DMS79 (cell line): Measurements from ENCODE around the gene CTNNAL1.
"Not testable (repeated sequence)": the region's sequence is repeated elsewhere in the genome, so short reads cannot be mapped to it uniquely, and the experiment has no call there.

Experiments
- DNase-seq: peaks from one replicate; lab custom pipeline; 2025; lab: John Stamatoyannopoulos, UW

Gene CTNNAL1

GRCh38 chr9:108928386-108928785, 84.9 kb downstream of the CTNNAL1 start:
- no peak for DNase-seq

GRCh38 chr9:108924466-108924865, 88.8 kb downstream of the CTNNAL1 start:
- DNase-seq = no peak

GRCh38 chr9:108921200-108921599, 92.1 kb downstream of the CTNNAL1 start:
- no peak for DNase-seq

GRCh38 chr9:108920401-108920800, 92.9 kb downstream of the CTNNAL1 start:
- not testable (repeated sequence) for DNase-seq

GRCh38 chr9:108919517-108919916, 93.8 kb downstream of the CTNNAL1 start:
- no peak for DNase-seq

GRCh38 chr9:108913391-108913790, 99.9 kb downstream of the CTNNAL1 start:
- no peak for DNase-seq

- no peak for DNase-seq
Measured at GRCh38 chr9:108911820-108912219, 101.5 kb downstream of the CTNNAL1 start.

GRCh38 chr9:108910914-108911313, 102.4 kb downstream of the CTNNAL1 start:
- no peak for DNase-seq

GRCh38 chr9:108910402-108910801, 102.9 kb downstream of the CTNNAL1 start:
- DNase-seq = no peak

GRCh38 chr9:108905494-108905893, 107.8 kb downstream of the CTNNAL1 start:
- no peak for DNase-seq

- no peak for DNase-seq
Measured at GRCh38 chr9:108904161-108904560, 109.1 kb downstream of the CTNNAL1 start.

- DNase-seq = no peak
Measured at GRCh38 chr9:108903420-108904103, 109.7 kb downstream of the CTNNAL1 start.

- no peak for DNase-seq
Measured at GRCh38 chr9:108900176-108900575, 113.1 kb downstream of the CTNNAL1 start.

- DNase-seq = not testable (repeated sequence)
Measured at GRCh38 chr9:108899023-108899695, 114.1 kb downstream of the CTNNAL1 start.

- no peak for DNase-seq
Measured at GRCh38 chr9:108897324-108898096, 115.8 kb downstream of the CTNNAL1 start.

- no peak for DNase-seq
Measured at GRCh38 chr9:108894225-108894997, 118.9 kb downstream of the CTNNAL1 start.
